Upper lobe of right lung (tissue), 1 donor: ENCODE data around the gene CELF6. TPM values are rescaled to one million over a fixed set of nuclear protein-coding genes. Genes with fewer than 3 reads are reported as not detected.
"Not testable (repeated sequence)": the region's sequence is repeated elsewhere in the genome, so short reads cannot be mapped to it uniquely, and the experiment has no call there.

ENCODE experiments used
- ATAC-seq: fragments of 200-7000 bp; cut with Tn5 transposase; one replicate; pipeline ENCODE4 v1.9.1; 2020; ENCODE audit warnings: mild to moderate bottlenecking, moderate library complexity
- DNase-seq: peaks from one replicate; pipeline ENCODE4 v3.0.0-alpha.2; 2020
- H3K27ac ChIP-seq: fragments of 200-600 bp; one replicate; pipeline ENCODE4 v1.8.0; 2022
- H3K27me3 ChIP-seq: fragments of 200-600 bp; one replicate; pipeline ENCODE4 v1.8.0; 2022; ENCODE audit warnings: mild to moderate bottlenecking
- H3K36me3 ChIP-seq: fragments of 200-600 bp; one replicate; pipeline ENCODE4 v1.8.0; 2022
- H3K4me1 ChIP-seq: fragments of 200-600 bp; one replicate; pipeline ENCODE4 v1.8.0; 2022
- H3K4me3 ChIP-seq: fragments of 200-600 bp; one replicate; pipeline ENCODE4 v1.8.0; 2022; ENCODE audit warnings: mild to moderate bottlenecking
- H3K9me3 ChIP-seq: fragments of 200-600 bp; one replicate; pipeline ENCODE4 v1.8.0; 2022
- CTCF ChIP-seq: fragments of 200-600 bp; IDR thresholded peaks from one replicate; pipeline ENCODE4 v1.8.0; 2022; ENCODE audit warnings: antibody characterized with exemption
- intact Hi-C: fragments of 100-400 bp; cut with DNase I; formaldehyde crosslinking; loops from one replicate; pipeline ENCODE4 v1.11.0; 2022
- total RNA-seq: library from RNA; stranded (reverse); fragmentation: NEBNext Ultra II Directional; extraction: Animal tissue kit (Norgen Biotek cat#: 25700); gene quantifications from one replicate; pipeline ENCODE4 v1.2.1, GENCODE V29; 2021
- donor health status: DM: no; HTN: yes; CAD: no; lungs with severe emphysema.

Gene CELF6
- total RNA-seq, 1 donor from 2014 or later: 5.4 TPM

GRCh38 chr15:72281713-72282112 is 38.2 kb downstream of the CELF6 start:
- intact Hi-C loops: loop anchor here (10.0 kb wide), 1 partner anchor 77 kb away; no protein-coding TSS in a partner anchor
- DNase-seq (no peak), ATAC-seq (no peak)
- Histone ChIP-seq H3K4me3 (no peak overlapping the region), H3K27me3 (no peaks in the 10 kb centered on the region), H3K27ac (no peak overlapping the region), H3K9me3 (no peaks in the 10 kb centered on the region), H3K36me3 (no peaks in the 10 kb centered on the region), H3K4me1 (no peaks in the 10 kb centered on the region)
- no peak for TF ChIP-seq CTCF

GRCh38 chr15:72280751-72281150 is 39.2 kb downstream of the CELF6 start:
- Histone ChIP-seq H3K4me3 (no peak overlapping the region), H3K4me1 (no peaks in the 10 kb centered on the region), H3K9me3 (no peaks in the 10 kb centered on the region), H3K36me3 (no peaks in the 10 kb centered on the region), H3K27ac (no peak overlapping the region), H3K27me3 (no peaks in the 10 kb centered on the region)
- TF ChIP-seq CTCF: no peak
- no peak for DNase-seq
- intact Hi-C loops: loop anchor here (10.0 kb wide), 1 partner anchor 76 kb away; no protein-coding TSS in a partner anchor
- ATAC-seq: no peak

GRCh38 chr15:72278737-72279136 is 41.2 kb downstream of the CELF6 start:
- H3K36me3 ChIP-seq: no peaks in the 10 kb centered on the region
- ATAC-seq (no peak), DNase-seq (no peak)
- H3K9me3 ChIP-seq: no peaks in the 10 kb centered on the region
- H3K27me3 ChIP-seq: no peaks in the 10 kb centered on the region
- intact Hi-C loops: no loop called here
- no peak for TF ChIP-seq CTCF
- no peak overlapping the region for H3K27ac ChIP-seq
- H3K4me3 ChIP-seq: no peak overlapping the region
- H3K4me1 ChIP-seq: no peaks in the 10 kb centered on the region

GRCh38 chr15:72276326-72276700 is 43.6 kb downstream of the CELF6 start:
- Histone ChIP-seq H3K27ac (no peak overlapping the region), H3K27me3 (no peaks in the 10 kb centered on the region), H3K36me3 (no peaks in the 10 kb centered on the region), H3K4me1 (peaks cover 15% of the 10 kb centered on the region), H3K4me3 (no peak overlapping the region), H3K9me3 (no peaks in the 10 kb centered on the region)
- intact Hi-C loops: no loop called here
- no peak for TF ChIP-seq CTCF
- ATAC-seq (no peak), DNase-seq (no peak)

- ATAC-seq, H3K27ac ChIP-seq, H3K27me3 ChIP-seq, H3K36me3 ChIP-seq, H3K4me3 ChIP-seq, intact Hi-C loops, H3K9me3 ChIP-seq, DNase-seq: not testable (repeated sequence)
- peaks cover 19% of the 10 kb centered on the region for H3K4me1 ChIP-seq
Measured at GRCh38 chr15:72275635-72276325, 44.2 kb downstream of the CELF6 start.

- no peak for TF ChIP-seq CTCF
- Histone ChIP-seq H3K27me3 (no peaks in the 10 kb centered on the region), H3K27ac (peak overlapping the region; percentile 82), H3K4me1 (peaks cover 29% of the 10 kb centered on the region), H3K4me3 (peak overlapping the region; percentile 60), H3K9me3 (no peaks in the 10 kb centered on the region), H3K36me3 (peaks cover 6% of the 10 kb centered on the region)
- ATAC-seq (no peak), DNase-seq (no peak)
- intact Hi-C loops: no loop called here
Measured at GRCh38 chr15:72272997-72273352, 47.0 kb downstream of the CELF6 start.
